HepG2 (cell line): Measurements from ENCODE around the gene CLIC6. TPM values are rescaled to one million over a fixed set of nuclear protein-coding genes. Genes with fewer than 3 reads are reported as not detected.

ENCODE experiments used
- FOXK2 ChIP-seq: fragments of 450-650 bp; IDR thresholded peaks from 2 replicates; pipeline ENCODE4 v1.6.1; 2016
- HDAC2 ChIP-seq: sonication (generic); formaldehyde crosslinking; IDR thresholded peaks from 2 replicates; pipeline ENCODE4 v1.4.0; 2020; ENCODE audit warnings: missing genetic modification reagents
- ISL2 ChIP-seq: sonication (generic); formaldehyde crosslinking; IDR thresholded peaks from 2 replicates; pipeline ENCODE4 v1.5.0; 2020; ENCODE audit warnings: missing genetic modification reagents
- KAT2B ChIP-seq: fragments of 150-350 bp; IDR thresholded peaks from 2 replicates; pipeline ENCODE4 v1.6.1; 2014; ENCODE audit warnings: low read depth, low read length, borderline replicate concordance
- KLF16 ChIP-seq, 2 experiments: sonication (generic) in 1 of 2; formaldehyde crosslinking in 1 of 2; IDR thresholded peaks; 2 replicates each; pipeline versions ENCODE4 v1.6.1 to v1.8.0; 2016 to 2023; ENCODE audit warnings: missing genetic modification reagents in 2 of 2, missing compliant biosample characterization in 1 of 2
- MED8 ChIP-seq: sonication (generic); formaldehyde crosslinking; IDR thresholded peaks from 2 replicates; pipeline ENCODE4 v1.8.1; 2023; ENCODE audit warnings: mild to moderate bottlenecking, missing genetic modification reagents; ENCODE audit not compliant: insufficient replicate concordance
- MIER3 ChIP-seq: IDR thresholded peaks from 2 replicates; pipeline ENCODE4 v1.6.1; 2016; ENCODE audit warnings: missing compliant biosample characterization, borderline replicate concordance
- MZF1 ChIP-seq: sonication (generic); formaldehyde crosslinking; IDR thresholded peaks from 2 replicates; pipeline ENCODE4 v1.8.1; 2023; ENCODE audit warnings: mild to moderate bottlenecking, missing genetic modification reagents, borderline replicate concordance
- RFXAP ChIP-seq: sonication (generic); formaldehyde crosslinking; IDR thresholded peaks from 2 replicates; pipeline ENCODE4 v1.4.0; 2020; ENCODE audit warnings: missing genetic modification reagents, borderline replicate concordance
- SETDB1 ChIP-seq: sonication (generic); formaldehyde crosslinking; IDR thresholded peaks from 2 replicates; pipeline ENCODE4 v1.5.1; 2020; ENCODE audit warnings: missing genetic modification reagents, mild to moderate bottlenecking, borderline replicate concordance
- SNAI1 ChIP-seq: sonication (generic); formaldehyde crosslinking; IDR thresholded peaks from 2 replicates; pipeline ENCODE4 v1.5.0; 2020; ENCODE audit warnings: mild to moderate bottlenecking, missing genetic modification reagents, borderline replicate concordance
- SOX5 ChIP-seq: IDR thresholded peaks from 2 replicates; pipeline ENCODE4 v1.6.1; 2016; ENCODE audit warnings: borderline replicate concordance
- SP1 ChIP-seq, 2 experiments: fragments of 450-650 bp in 1 of 2; sonication (generic) in 1 of 2; formaldehyde crosslinking in 1 of 2; IDR thresholded peaks; 2 replicates each; pipeline versions ENCODE4 v1.4.0 to v1.6.1; 2016 to 2020; ENCODE audit warnings: missing genetic modification reagents in 1 of 2
- ZKSCAN8 ChIP-seq: IDR thresholded peaks from 2 replicates; pipeline ENCODE4 v1.6.1; 2016; ENCODE audit warnings: borderline replicate concordance, missing genetic modification reagents, missing compliant biosample characterization
- ZNF121 ChIP-seq: sonication (generic); formaldehyde crosslinking; IDR thresholded peaks from 2 replicates; pipeline ENCODE4 v1.5.0; 2020; ENCODE audit warnings: mild to moderate bottlenecking, missing genetic modification reagents
- ZNF235 ChIP-seq: sonication (generic); formaldehyde crosslinking; IDR thresholded peaks from 2 replicates; pipeline ENCODE4 v1.8.1; 2023; ENCODE audit warnings: mild to moderate bottlenecking, missing genetic modification reagents, borderline replicate concordance
- ZNF782 ChIP-seq: sonication (generic); formaldehyde crosslinking; IDR thresholded peaks from 2 replicates; pipeline ENCODE4 v1.4.0; 2020; ENCODE audit warnings: missing genetic modification reagents, mild to moderate bottlenecking, borderline replicate concordance
- ZSCAN31 ChIP-seq: sonication (generic); formaldehyde crosslinking; IDR thresholded peaks from 2 replicates; pipeline ENCODE4 v1.5.0; 2020; ENCODE audit warnings: low read depth, mild to moderate bottlenecking, missing genetic modification reagents
- polyA plus RNA-seq, 8 experiments: library from polyadenylated mRNA; depleted of rRNA in 3 of 8; stranded (reverse) in 7 of 8; unstranded in 1 of 8; fragments of >200 nt; fragmentation: Illumina TruSeq in 4 of 8; extraction: Trizol in 4 of 8; gene quantifications; 2 replicates each; pipeline versions ENCODE4 v1.2.1 to v1.2.3, GENCODE V29; 2011 to 2016; ENCODE audit warnings: low read depth in 4 of 8, missing spikeins in 1 of 8, mixed read lengths in 1 of 8; ENCODE audit not compliant: insufficient read depth in 1 of 8
- total RNA-seq, 5 experiments: library from RNA; depleted of rRNA; stranded (reverse); fragments of >200 nt; fragmentation: Illumina TruSeq; extraction: Trizol; gene quantifications; 2 replicates each; pipeline ENCODE4 v1.2.3, GENCODE V29; 2016; ENCODE audit warnings: low read depth in 1 of 5
- TF ChIP-seq, protein P1 (sequence below): sonication (generic); formaldehyde crosslinking; IDR thresholded peaks from 2 replicates; pipeline ENCODE4 v1.4.0; 2020; ENCODE audit warnings: missing genetic modification reagents
- TF ChIP-seq, protein P2 (sequence below): sonication (generic); formaldehyde crosslinking; IDR thresholded peaks from 2 replicates; pipeline ENCODE4 v1.8.1; 2023; ENCODE audit warnings: missing genetic modification reagents, inconsistent platforms, borderline replicate concordance
- TF ChIP-seq, protein P3 (sequence below): IDR thresholded peaks from 2 replicates; pipeline ENCODE4 v1.6.1; 2016
- TF ChIP-seq, protein P4 (sequence below): sonication (generic); formaldehyde crosslinking; IDR thresholded peaks from 2 replicates; pipeline ENCODE4 v1.5.0; 2020; ENCODE audit warnings: missing genetic modification reagents

CLIC6 gene
- total and polyA plus RNA-seq, 2 of the 13 experiments (the other 11 are each of a cell fraction or from before 2014, with no cell fraction given): not detected

DNA sequence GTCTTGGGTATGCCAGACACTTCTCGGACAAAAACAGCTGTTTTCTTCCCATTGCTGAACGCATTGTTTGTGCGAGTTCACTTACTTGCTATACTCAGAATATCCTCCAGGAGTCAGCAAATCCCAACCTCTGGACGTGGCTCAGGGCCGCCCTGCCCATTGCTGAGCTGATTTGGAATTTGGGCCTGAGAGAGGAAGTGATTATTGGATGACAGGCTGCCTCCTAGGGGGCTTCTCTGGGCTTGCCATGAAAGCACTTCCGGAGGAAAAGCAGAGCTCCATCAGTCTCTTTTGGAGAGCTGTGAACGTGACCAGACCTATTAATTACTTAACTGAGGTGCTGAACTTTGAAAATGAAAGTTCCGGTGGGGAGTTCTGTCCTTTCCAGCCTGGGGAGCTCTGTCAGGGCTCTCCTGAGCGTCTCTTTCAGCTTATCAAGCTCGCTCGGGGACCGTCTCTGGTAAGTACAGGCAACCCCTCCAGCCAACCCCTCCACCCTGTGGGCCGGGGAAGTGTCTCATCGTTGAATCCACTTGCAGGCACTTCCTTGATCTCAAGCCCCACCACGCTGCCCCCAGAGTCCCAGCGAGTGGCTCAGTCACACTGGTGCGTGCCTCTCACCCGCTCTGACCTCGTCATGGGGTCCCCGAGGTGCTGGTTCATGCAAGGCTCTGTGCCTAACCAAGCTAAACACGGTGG is 76.9 kb downstream of the CLIC6 start (continued):
- TF ChIP-seq MED8 (CRISPR knock-in tag): no peak
- no peak for TF ChIP-seq MZF1 (CRISPR knock-in tag)
- TF ChIP-seq SP1 (IDR thresholded peaks at IDR 0.05): no peak
- no peak for TF ChIP-seq SP1 (CRISPR knock-in tag; IDR thresholded peaks at IDR 0.05)
- TF ChIP-seq, protein P1, sequence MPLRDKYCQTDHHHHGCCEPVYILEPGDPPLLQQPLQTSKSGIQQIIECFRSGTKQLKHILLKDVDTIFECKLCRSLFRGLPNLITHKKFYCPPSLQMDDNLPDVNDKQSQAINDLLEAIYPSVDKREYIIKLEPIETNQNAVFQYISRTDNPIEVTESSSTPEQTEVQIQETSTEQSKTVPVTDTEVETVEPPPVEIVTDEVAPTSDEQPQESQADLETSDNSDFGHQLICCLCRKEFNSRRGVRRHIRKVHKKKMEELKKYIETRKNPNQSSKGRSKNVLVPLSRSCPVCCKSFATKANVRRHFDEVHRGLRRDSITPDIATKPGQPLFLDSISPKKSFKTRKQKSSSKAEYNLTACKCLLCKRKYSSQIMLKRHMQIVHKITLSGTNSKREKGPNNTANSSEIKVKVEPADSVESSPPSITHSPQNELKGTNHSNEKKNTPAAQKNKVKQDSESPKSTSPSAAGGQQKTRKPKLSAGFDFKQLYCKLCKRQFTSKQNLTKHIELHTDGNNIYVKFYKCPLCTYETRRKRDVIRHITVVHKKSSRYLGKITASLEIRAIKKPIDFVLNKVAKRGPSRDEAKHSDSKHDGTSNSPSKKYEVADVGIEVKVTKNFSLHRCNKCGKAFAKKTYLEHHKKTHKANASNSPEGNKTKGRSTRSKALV (CRISPR knock-in tag): peak; percentile 64; the same call in 1 of the 2 replicates
- no peak for TF ChIP-seq FOXK2
- no peak for TF ChIP-seq ZNF782
- TF ChIP-seq, protein P2, sequence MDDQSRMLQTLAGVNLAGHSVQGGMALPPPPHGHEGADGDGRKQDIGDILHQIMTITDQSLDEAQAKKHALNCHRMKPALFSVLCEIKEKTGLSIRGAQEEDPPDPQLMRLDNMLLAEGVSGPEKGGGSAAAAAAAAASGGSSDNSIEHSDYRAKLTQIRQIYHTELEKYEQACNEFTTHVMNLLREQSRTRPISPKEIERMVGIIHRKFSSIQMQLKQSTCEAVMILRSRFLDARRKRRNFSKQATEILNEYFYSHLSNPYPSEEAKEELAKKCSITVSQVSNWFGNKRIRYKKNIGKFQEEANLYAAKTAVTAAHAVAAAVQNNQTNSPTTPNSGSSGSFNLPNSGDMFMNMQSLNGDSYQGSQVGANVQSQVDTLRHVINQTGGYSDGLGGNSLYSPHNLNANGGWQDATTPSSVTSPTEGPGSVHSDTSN (CRISPR knock-in tag): no peak
- 0 out of 2 replicates have a peak, but pooled peaks have one; percentile 34 for TF ChIP-seq RFXAP (CRISPR knock-in tag)
- TF ChIP-seq HDAC2 (CRISPR knock-in tag): peak; percentile 35; the same call in 1 of the 2 replicates
- TF ChIP-seq SNAI1 (CRISPR knock-in tag): no peak
- 0 out of 2 replicates have a peak, but pooled peaks have one; percentile 56 for TF ChIP-seq ZNF235 (CRISPR knock-in tag)
- peak in 1 of 2 experiments; percentile 68; a peak in 1 of 4 replicates for TF ChIP-seq KLF16 (CRISPR knock-in tag; IDR thresholded peaks at IDR 0.05)
- no peak; the same call in 1 of the 2 replicates for TF ChIP-seq ISL2 (CRISPR knock-in tag)
- no peak for TF ChIP-seq MIER3 (CRISPR knock-in tag)
- TF ChIP-seq, protein P3, sequence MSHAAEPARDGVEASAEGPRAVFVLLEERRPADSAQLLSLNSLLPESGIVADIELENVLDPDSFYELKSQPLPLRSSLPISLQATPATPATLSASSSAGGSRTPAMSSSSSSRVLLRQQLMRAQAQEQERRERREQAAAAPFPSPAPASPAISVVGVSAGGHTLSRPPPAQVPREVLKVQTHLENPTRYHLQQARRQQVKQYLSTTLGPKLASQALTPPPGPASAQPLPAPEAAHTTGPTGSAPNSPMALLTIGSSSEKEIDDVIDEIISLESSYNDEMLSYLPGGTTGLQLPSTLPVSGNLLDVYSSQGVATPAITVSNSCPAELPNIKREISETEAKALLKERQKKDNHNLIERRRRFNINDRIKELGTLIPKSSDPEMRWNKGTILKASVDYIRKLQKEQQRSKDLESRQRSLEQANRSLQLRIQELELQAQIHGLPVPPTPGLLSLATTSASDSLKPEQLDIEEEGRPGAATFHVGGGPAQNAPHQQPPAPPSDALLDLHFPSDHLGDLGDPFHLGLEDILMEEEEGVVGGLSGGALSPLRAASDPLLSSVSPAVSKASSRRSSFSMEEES (CRISPR knock-in tag): no peak
- no peak for TF ChIP-seq ZNF121 (CRISPR knock-in tag)
- TF ChIP-seq KAT2B: no peak
- no peak for TF ChIP-seq ZSCAN31 (CRISPR knock-in tag)
- TF ChIP-seq SOX5 (CRISPR knock-in tag): peak; percentile 38; the same call in 1 of the 2 replicates
- TF ChIP-seq SETDB1 (CRISPR knock-in tag): no peak
- TF ChIP-seq, protein P4, sequence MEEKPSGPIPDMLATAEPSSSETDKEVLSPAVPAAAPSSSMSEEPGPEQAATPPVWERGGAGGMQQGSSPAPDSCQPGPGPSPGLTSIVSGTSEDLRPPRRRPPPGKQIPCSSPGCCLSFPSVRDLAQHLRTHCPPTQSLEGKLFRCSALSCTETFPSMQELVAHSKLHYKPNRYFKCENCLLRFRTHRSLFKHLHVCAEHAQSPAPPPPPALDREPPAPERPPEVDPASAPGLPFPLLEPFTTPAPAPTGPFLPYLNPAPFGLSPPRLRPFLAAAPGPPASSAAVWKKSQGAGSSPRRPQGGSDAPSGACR (CRISPR knock-in tag): no peak
- no peak for TF ChIP-seq ZKSCAN8 (CRISPR knock-in tag)
